Small intestine (tissue), 7 donors: ENCODE data around the gene SLC22A9. TPM values are rescaled to one million over a fixed set of nuclear protein-coding genes. Genes with fewer than 3 reads are reported as not detected.

Experiments used
- DNase-seq, 2 donors: peaks; one replicate each; pipeline versions ENCODE4 v3.0.0 to v3.0.0-alpha.2; 2013
- FAIRE-seq: peaks from 2 replicates; lab custom pipeline; 2012; peaks lifted over from hg19 to GRCh38; lab: Jason Lieb, UNC
- H3K27ac ChIP-seq, 3 donors: one replicate each; pipeline ENCODE4 v1.5.1; 2013; ENCODE audit warnings: low read length in 2 of 3, mild to moderate bottlenecking in 2 of 3, control low read depth in 1 of 3, inconsistent platforms in 1 of 3, low read depth in 1 of 3, moderate library complexity in 1 of 3
- H3K27me3 ChIP-seq, 3 donors: one replicate each; pipeline ENCODE4 v1.6.1; 2013; ENCODE audit warnings: low read length in 3 of 3, inconsistent platforms in 1 of 3; ENCODE audit not compliant: control insufficient read depth in 3 of 3, insufficient read depth in 3 of 3
- H3K36me3 ChIP-seq, 3 donors: one replicate each; pipeline ENCODE4 v1.6.1; 2013; ENCODE audit warnings: low read length in 3 of 3, inconsistent platforms in 1 of 3, low read depth in 1 of 3, mild to moderate bottlenecking in 1 of 3, moderate library complexity in 1 of 3; ENCODE audit not compliant: control insufficient read depth in 3 of 3, insufficient read depth in 2 of 3
- H3K4me1 ChIP-seq, 3 donors: one replicate each; pipeline ENCODE4 v1.6.1; 2013; ENCODE audit warnings: low read length in 2 of 3, inconsistent platforms in 1 of 3, low read depth in 1 of 3, mild to moderate bottlenecking in 1 of 3, moderate library complexity in 1 of 3; ENCODE audit not compliant: control insufficient read depth in 3 of 3, insufficient read depth in 2 of 3
- H3K4me3 ChIP-seq, 3 donors: one replicate each; pipeline ENCODE4 v1.5.1; 2013; ENCODE audit warnings: low read length in 3 of 3, control low read depth in 1 of 3, inconsistent platforms in 1 of 3, low read depth in 1 of 3, mild to moderate bottlenecking in 1 of 3, moderate library complexity in 1 of 3
- H3K9me3 ChIP-seq, 2 donors: one replicate each; pipeline ENCODE4 v1.6.1; 2013; ENCODE audit warnings: low read depth in 1 of 2, low read length in 1 of 2; ENCODE audit not compliant: control insufficient read depth in 2 of 2, insufficient read depth in 1 of 2
- WGBS, 3 donors: extraction: QIAGEN DNeasy Blood & Tissue Kit; methylation state at CpG; one replicate each; pipeline ENCODE4 v1.1.7; 2013; 5-methylcytosine and 5-hydroxymethylcytosine counted together
- polyA plus RNA-seq, 4 donors: library from polyadenylated mRNA; stranded (reverse) in 3 of 4; unstranded in 1 of 4; fragments of 200-250 nt in 3 of 4; fragments of 120-200 nt in 1 of 4; gene quantifications; one replicate each; pipeline versions ENCODE4 v1.2.1 to v1.2.3, GENCODE V29; 2013
- donor health status: healthy with polysubstance abuse.
- donor health status: control.
- donor health status: control.
- donor health status: Bipolar disorder and iron deficiency.
- donor health status: healthy.

The SLC22A9 gene
- polyA plus RNA-seq, 4 donors: 0.09 TPM; not detected in 3

- no peaks in the 10 kb centered on the region for H3K9me3 ChIP-seq
- no peak overlapping the region for H3K27ac ChIP-seq
- FAIRE-seq (no peak), DNase-seq (no peak)
- 62 to 76% (median 70%) methylated on average over 6 of the region's 6 CpGs for WGBS, 3 donors
- H3K4me1 ChIP-seq: no peaks in the 10 kb centered on the region
- H3K36me3 ChIP-seq: no peaks in the 10 kb centered on the region
- H3K27me3 ChIP-seq: peaks cover 0 to 3% (median 0%) of the 10 kb centered on the region in 3 donors
- no peak overlapping the region for H3K4me3 ChIP-seq
Observed at GRCh38 chr11:63459586-63459985, 90.0 kb downstream of the SLC22A9 start.

Other genes starting within 250 kb of the SLC22A9 start
- under 1 TPM in 1 of 4 donors, not detected in 3; 0.07 TPM for gene SLC22A24, start 225.6 kb upstream of the SLC22A9 start, polyA plus RNA-seq
- under 1 TPM in 1 of 4 donors, not detected in 3; 0.01 TPM for gene SLC22A25, start 126.2 kb upstream of the SLC22A9 start, polyA plus RNA-seq
- 1 to 10 TPM in 1 of 4 donors, under 1 TPM in 2, not detected in 1; 0.09 to 2.7 (median 1.00) TPM for gene PLAAT5, start 121.4 kb downstream of the SLC22A9 start, polyA plus RNA-seq
- gene LGALS12, start 136.3 kb downstream of the SLC22A9 start, polyA plus RNA-seq: 1 to 10 TPM in 1 of 4 donors, under 1 TPM in 1, not detected in 2; 0.09 to 5.5 TPM
- gene PLAAT4, start 167.0 kb downstream of the SLC22A9 start, polyA plus RNA-seq: 100 to 1,000 TPM in 2 of 4 donors, 10 to 100 TPM in 2; 10.8 to 360 (median 165) TPM
- gene PLAAT2, start 193.6 kb downstream of the SLC22A9 start, polyA plus RNA-seq: 100 to 1,000 TPM in 2 of 4 donors, 10 to 100 TPM in 1, not detected in 1; 35.6 to 447 (median 141) TPM
- gene PLAAT3, start 244.6 kb downstream of the SLC22A9 start, polyA plus RNA-seq: 10 to 100 TPM in 3 of 4 donors, 1 to 10 TPM in 1; 2.6 to 55.7 (median 30.4) TPM